Astrocyte (in vitro differentiated cells and primary cell): Measurements from ENCODE around the gene CD44. TPM values are rescaled to one million over a fixed set of nuclear protein-coding genes. Genes with fewer than 3 reads are reported as not detected.

Experiments
- DNase-seq: peaks from one replicate; pipeline ENCODE4 v3.0.0-alpha.2; 2010; ENCODE audit warnings: low read depth
- FAIRE-seq: peaks from 2 replicates; lab custom pipeline; 2011; peaks lifted over from hg19 to GRCh38; lab: Jason Lieb, UNC
- H2AFZ ChIP-seq: 2 replicates; pipeline ENCODE4 v1.6.0; 2012; ENCODE audit warnings: low read depth, low read length, inconsistent platforms
- H3K27ac ChIP-seq: 2 replicates; pipeline ENCODE4 v1.5.1; 2011; ENCODE audit warnings: low read depth, low read length, inconsistent platforms
- H3K27me3 ChIP-seq: 2 replicates; pipeline ENCODE4 v1.6.0; 2011; ENCODE audit warnings: low read length, inconsistent platforms; ENCODE audit not compliant: insufficient read depth
- H3K36me3 ChIP-seq: 2 replicates; pipeline ENCODE4 v1.5.1; 2011; ENCODE audit warnings: low read length, inconsistent platforms; ENCODE audit not compliant: insufficient read depth
- H3K4me1 ChIP-seq: 2 replicates; pipeline ENCODE4 v1.5.1; 2011; ENCODE audit warnings: low read length, inconsistent platforms; ENCODE audit not compliant: insufficient read depth
- H3K4me2 ChIP-seq: 2 replicates; pipeline ENCODE4 v1.6.0; 2012; ENCODE audit warnings: low read length, inconsistent platforms
- H3K4me3 ChIP-seq: 2 replicates; pipeline ENCODE4 v1.5.1; 2011; ENCODE audit warnings: low read depth, mild to moderate bottlenecking, low read length, inconsistent platforms; ENCODE audit not compliant: insufficient read depth
- H3K79me2 ChIP-seq: 2 replicates; pipeline ENCODE4 v1.6.0; 2012; ENCODE audit warnings: mild to moderate bottlenecking, low read length, inconsistent platforms; ENCODE audit not compliant: insufficient read depth
- H3K9ac ChIP-seq: 2 replicates; pipeline ENCODE4 v1.6.0; 2012; ENCODE audit warnings: mild to moderate bottlenecking, low read length, inconsistent platforms
- H3K9me3 ChIP-seq: 2 replicates; pipeline ENCODE4 v1.5.1; 2012; ENCODE audit warnings: low read depth, mild to moderate bottlenecking, low read length, inconsistent platforms; ENCODE audit not compliant: insufficient read depth
- H4K20me1 ChIP-seq: 2 replicates; pipeline ENCODE4 v1.6.0; 2012; ENCODE audit warnings: low read length, inconsistent platforms; ENCODE audit not compliant: insufficient read depth
- H3K27ac Mint-ChIP-seq: one replicate; pipeline ENCODE4 v1.8.0; 2021; ENCODE audit warnings: mild to moderate bottlenecking, mixed read lengths; ENCODE audit not compliant: unreplicated experiment
- H3K27me3 Mint-ChIP-seq: one replicate; pipeline ENCODE4 v1.8.0; 2021; ENCODE audit warnings: low read depth, mixed read lengths; ENCODE audit not compliant: unreplicated experiment
- H3K36me3 Mint-ChIP-seq: one replicate; pipeline ENCODE4 v1.8.0; 2021; ENCODE audit warnings: low read depth, mixed read lengths; ENCODE audit not compliant: unreplicated experiment
- H3K4me1 Mint-ChIP-seq: one replicate; pipeline ENCODE4 v1.8.0; 2021; ENCODE audit warnings: low read depth, mixed read lengths; ENCODE audit not compliant: unreplicated experiment
- H3K4me3 Mint-ChIP-seq: one replicate; pipeline ENCODE4 v1.8.0; 2021; ENCODE audit warnings: mild to moderate bottlenecking, moderate library complexity, mixed read lengths; ENCODE audit not compliant: unreplicated experiment
- H3K9me3 Mint-ChIP-seq: one replicate; pipeline ENCODE4 v1.8.0; 2021; ENCODE audit warnings: mild to moderate bottlenecking, mixed read lengths; ENCODE audit not compliant: unreplicated experiment
- CTCF ChIP-seq: IDR thresholded peaks from 2 replicates; pipeline ENCODE4 v1.5.1; 2011; ENCODE audit warnings: low read depth, mild to moderate bottlenecking, inconsistent platforms, low read length, moderate library complexity; ENCODE audit not compliant: insufficient read depth
- EZH2 ChIP-seq: IDR thresholded peaks from 2 replicates; pipeline ENCODE4 v1.6.1; 2012; ENCODE audit warnings: mild to moderate bottlenecking, low read length, inconsistent platforms; ENCODE audit not compliant: insufficient read depth
- total RNA-seq: library from RNA; stranded (reverse); gene quantifications from 2 replicates; pipeline ENCODE4 v1.2.1, GENCODE V29; 2021

The CD44 gene
- total RNA-seq, 1 donor from 2014 or later: 154 TPM

- Histone ChIP-seq H3K27me3 (no peaks in the 10 kb centered on the region), H2AFZ (no peak overlapping the region), H3K4me1 (peaks cover 30% of the 10 kb centered on the region), H3K79me2 (no peaks in the 10 kb centered on the region), H3K36me3 (no peaks in the 10 kb centered on the region), H3K27ac (no peak overlapping the region), H3K9ac (no peak overlapping the region), H3K4me2 (no peak overlapping the region), H3K4me3 (no peak overlapping the region), H4K20me1 (no peaks in the 10 kb centered on the region), H3K9me3 (no peaks in the 10 kb centered on the region)
- Mint-ChIP-seq H3K27me3 (peaks cover 34% of the 10 kb centered on the region), H3K27ac (no peak overlapping the region), H3K4me3 (no peak overlapping the region), H3K9me3 (peaks cover 2% of the 10 kb centered on the region), H3K36me3 (peaks cover 1% of the 10 kb centered on the region), H3K4me1 (peaks cover 16% of the 10 kb centered on the region)
- no peak for DNase-seq
- TF ChIP-seq EZH2: no peak
- TF ChIP-seq CTCF: no peak
- no peak for FAIRE-seq
Observed at GRCh38 chr11:35109041-35109440, 29.9 kb upstream of the CD44 start.

- Mint-ChIP-seq H3K36me3 (peaks cover 1% of the 10 kb centered on the region), H3K27me3 (peaks cover 35% of the 10 kb centered on the region), H3K9me3 (peaks cover 2% of the 10 kb centered on the region), H3K4me3 (no peak overlapping the region), H3K4me1 (peaks cover 16% of the 10 kb centered on the region), H3K27ac (no peak overlapping the region)
- Histone ChIP-seq H3K9ac (no peak overlapping the region), H3K27me3 (no peaks in the 10 kb centered on the region), H3K4me2 (no peak overlapping the region), H3K4me3 (no peak overlapping the region), H3K79me2 (no peaks in the 10 kb centered on the region), H3K9me3 (no peaks in the 10 kb centered on the region), H3K27ac (no peak overlapping the region), H3K36me3 (no peaks in the 10 kb centered on the region), H3K4me1 (peaks cover 26% of the 10 kb centered on the region), H2AFZ (no peak overlapping the region), H4K20me1 (no peaks in the 10 kb centered on the region)
- TF ChIP-seq CTCF (no peak), EZH2 (no peak)
- FAIRE-seq: no peak
- DNase-seq: no peak
Observed at GRCh38 chr11:35109827-35110226, 29.1 kb upstream of the CD44 start.

- Histone ChIP-seq H3K36me3 (no peaks in the 10 kb centered on the region), H2AFZ (peak overlapping the region; percentile 44), H3K4me1 (peaks cover 30% of the 10 kb centered on the region), H3K9ac (peak overlapping the region; percentile 55), H3K4me3 (peak overlapping the region; percentile 29), H3K27ac (peak overlapping the region; percentile 86), H3K4me2 (peak overlapping the region; percentile 69), H4K20me1 (no peaks in the 10 kb centered on the region), H3K79me2 (no peaks in the 10 kb centered on the region), H3K9me3 (no peaks in the 10 kb centered on the region), H3K27me3 (no peaks in the 10 kb centered on the region)
- H3K4me1 Mint-ChIP-seq: peaks cover 18% of the 10 kb centered on the region
- H3K27ac Mint-ChIP-seq: peak overlapping the region; percentile 6
- TF ChIP-seq EZH2 (no peak), CTCF (no peak)
- FAIRE-seq: peak; percentile 49
- peaks cover 28% of the 10 kb centered on the region for H3K27me3 Mint-ChIP-seq
- H3K9me3 Mint-ChIP-seq: peaks cover 2% of the 10 kb centered on the region
- peaks cover 1% of the 10 kb centered on the region for H3K36me3 Mint-ChIP-seq
- DNase-seq: peak; percentile 99
- H3K4me3 Mint-ChIP-seq: no peak overlapping the region
Observed at GRCh38 chr11:35111161-35112055, 27.6 kb upstream of the CD44 start.
